ENCODE results near the gene AKR7A3.
"Not testable (repeated sequence)": the region's sequence is repeated elsewhere in the genome, so short reads cannot be mapped to it uniquely, and the experiment has no call there.

DNA sequence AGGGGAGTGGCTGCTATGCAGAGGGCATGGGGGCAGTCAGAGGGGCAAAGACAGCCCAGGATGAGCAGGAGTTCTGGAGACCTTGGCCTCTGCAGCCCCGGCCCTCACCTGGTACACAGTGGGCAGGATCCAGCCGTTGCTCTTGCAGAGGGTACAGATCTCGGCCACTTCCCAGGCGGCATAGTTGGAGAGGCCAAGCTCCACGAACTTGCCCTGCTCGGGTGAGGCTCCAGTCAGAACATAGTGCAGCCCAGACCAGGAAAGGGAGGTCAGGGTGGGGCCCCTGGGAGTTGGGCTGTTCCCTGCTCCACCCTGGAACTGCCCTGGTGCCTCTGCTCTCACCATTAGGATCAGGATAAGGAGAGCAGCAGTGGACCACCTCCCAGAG lies 18.2 kb downstream of the AKR7A3 start:
- TF ChIP-seq, protein P1, sequence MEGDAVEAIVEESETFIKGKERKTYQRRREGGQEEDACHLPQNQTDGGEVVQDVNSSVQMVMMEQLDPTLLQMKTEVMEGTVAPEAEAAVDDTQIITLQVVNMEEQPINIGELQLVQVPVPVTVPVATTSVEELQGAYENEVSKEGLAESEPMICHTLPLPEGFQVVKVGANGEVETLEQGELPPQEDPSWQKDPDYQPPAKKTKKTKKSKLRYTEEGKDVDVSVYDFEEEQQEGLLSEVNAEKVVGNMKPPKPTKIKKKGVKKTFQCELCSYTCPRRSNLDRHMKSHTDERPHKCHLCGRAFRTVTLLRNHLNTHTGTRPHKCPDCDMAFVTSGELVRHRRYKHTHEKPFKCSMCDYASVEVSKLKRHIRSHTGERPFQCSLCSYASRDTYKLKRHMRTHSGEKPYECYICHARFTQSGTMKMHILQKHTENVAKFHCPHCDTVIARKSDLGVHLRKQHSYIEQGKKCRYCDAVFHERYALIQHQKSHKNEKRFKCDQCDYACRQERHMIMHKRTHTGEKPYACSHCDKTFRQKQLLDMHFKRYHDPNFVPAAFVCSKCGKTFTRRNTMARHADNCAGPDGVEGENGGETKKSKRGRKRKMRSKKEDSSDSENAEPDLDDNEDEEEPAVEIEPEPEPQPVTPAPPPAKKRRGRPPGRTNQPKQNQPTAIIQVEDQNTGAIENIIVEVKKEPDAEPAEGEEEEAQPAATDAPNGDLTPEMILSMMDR (conservative IDR thresholded peaks at IDR 0.05; ENCODE audit: low read depth, low read length), result not testable (repeated sequence)
- TF ChIP-seq EZH2 (IDR thresholded peaks at IDR 0.05; ENCODE audit: low read length, unreplicated experiment), result not testable (repeated sequence)

Data from PC-3 (cell line).